Fibroblast of mammary gland (primary cell): Measurements from ENCODE around the gene ANXA8L1.
"Not testable (repeated sequence)": the region's sequence is repeated elsewhere in the genome, so short reads cannot be mapped to it uniquely, and the experiment has no call there.

ENCODE experiments used
- DNase-seq: peaks from one replicate; pipeline ENCODE4 v3.0.0-alpha.2; 2010; ENCODE audit warnings: low read depth
- H3K4me3 ChIP-seq: 2 replicates; pipeline ENCODE4 v1.5.1; 2011; ENCODE audit warnings: low read depth, mild to moderate bottlenecking, low read length, moderate library complexity; ENCODE audit not compliant: control insufficient read depth

The ANXA8L1 gene

DNA sequence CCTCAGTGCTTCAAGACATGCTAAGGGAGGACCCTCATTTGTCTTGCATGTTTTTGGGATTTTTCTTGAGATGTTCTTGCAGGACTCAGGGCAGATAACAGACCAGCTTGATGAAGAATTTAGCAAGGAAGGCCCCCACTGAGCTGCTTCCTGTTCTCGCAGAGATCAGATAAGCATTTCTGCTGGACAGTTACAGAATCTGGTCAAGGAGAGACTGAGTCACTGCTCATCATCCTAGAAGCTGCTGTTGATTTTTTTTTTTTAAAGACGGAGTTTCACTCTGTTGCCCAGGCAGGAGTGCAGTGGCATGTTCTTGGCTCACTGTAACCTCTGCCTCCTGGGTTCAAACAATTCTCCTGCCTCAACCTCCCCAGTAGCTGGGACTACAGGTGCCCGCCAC is 1.2 kb upstream of the ANXA8L1 start:
- DNase-seq, H3K4me3 ChIP-seq: not testable (repeated sequence)

DNA sequence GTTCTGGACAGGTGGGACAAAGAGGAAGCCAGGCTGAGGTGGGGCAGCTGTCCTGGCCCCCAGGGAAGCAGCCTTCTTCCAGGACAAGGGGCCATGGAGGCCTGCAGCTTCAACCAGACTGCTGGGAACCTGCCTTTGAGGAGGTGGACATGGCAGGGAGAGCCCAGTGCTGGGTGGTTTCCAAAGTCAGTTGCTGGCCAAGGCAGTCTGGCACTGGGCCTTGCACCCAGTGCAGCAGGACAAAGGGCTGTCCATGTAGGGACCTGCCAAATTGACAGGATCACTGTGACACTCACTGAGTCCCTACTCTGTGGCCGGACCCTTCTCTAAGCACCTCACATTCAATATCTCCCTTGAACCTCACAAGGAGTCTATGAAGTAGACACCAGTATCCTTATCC is 1.4 kb downstream of the ANXA8L1 start:
- H3K4me3 ChIP-seq, DNase-seq: not testable (repeated sequence)

DNA sequence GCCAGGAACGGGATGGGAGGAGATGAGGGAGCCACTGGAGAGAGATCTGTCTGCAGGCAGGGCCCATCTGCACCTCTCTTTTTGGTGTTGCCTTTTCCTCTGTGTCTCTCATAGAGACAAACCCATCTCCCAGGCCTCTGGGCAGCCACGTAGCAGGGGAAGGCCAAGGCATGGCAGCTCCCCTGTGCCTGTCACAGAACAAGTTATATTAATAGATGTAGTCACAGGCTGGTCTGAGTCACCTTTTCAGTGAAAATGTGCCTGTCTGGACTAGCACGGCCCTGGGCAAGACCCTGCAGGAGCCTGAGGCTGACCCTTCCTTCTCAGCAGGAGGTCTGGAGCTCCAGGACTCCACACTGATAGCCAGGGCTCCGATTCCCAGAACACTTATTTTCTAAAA is 2.1 kb downstream of the ANXA8L1 start:
- not testable (repeated sequence) for DNase-seq, H3K4me3 ChIP-seq

DNA sequence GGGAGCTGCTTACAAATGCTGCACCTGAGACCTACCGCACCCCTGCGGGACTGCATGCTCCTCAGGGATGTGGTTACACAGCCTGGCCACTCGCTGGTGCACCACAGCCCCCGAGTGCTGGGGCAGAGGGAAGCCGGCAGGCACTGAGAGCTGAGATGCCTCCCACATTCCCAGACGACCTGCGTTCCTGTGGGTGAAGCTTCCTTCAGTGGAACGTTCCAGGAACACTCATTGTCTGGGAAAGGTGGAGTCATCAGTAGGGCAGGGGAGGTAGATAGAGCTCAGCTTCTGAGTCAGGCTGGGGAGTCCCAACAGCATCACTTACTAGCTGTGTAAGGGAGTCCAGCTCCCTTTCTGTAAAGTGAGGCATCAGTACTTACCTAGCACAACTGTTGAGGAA is 2.5 kb downstream of the ANXA8L1 start:
- DNase-seq, H3K4me3 ChIP-seq: not testable (repeated sequence)

DNA sequence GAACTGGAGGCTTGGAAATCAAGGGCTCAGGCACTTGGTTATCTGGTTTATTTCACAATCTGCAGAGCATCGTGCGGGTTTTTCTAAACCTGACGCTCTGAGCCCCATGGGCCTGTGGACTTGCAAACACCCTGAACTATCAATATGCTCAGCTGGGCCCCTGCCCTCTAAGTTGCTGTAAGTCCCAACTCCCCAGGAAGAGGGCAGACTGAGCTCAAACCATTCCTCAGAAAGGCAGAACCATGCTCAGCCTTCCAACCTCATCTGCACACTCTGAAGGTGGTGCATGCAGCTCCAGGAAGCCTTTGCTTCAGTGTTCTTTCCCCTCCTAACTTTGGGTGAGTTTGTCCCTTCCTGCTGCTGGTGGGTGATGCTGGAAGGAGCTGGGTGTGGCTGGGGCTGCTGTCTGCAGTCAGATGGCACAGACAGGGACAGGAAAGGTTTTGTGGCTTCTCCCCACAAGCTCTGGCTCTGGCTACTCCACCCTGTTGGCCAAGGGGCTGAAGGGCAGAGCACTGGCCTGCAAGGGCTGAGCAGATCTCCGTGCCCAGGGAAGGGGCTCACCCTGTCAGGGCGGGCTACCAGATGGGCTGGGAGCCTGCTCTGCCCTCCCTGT is 3.8 kb downstream of the ANXA8L1 start:
- DNase-seq = not testable (repeated sequence)

DNA sequence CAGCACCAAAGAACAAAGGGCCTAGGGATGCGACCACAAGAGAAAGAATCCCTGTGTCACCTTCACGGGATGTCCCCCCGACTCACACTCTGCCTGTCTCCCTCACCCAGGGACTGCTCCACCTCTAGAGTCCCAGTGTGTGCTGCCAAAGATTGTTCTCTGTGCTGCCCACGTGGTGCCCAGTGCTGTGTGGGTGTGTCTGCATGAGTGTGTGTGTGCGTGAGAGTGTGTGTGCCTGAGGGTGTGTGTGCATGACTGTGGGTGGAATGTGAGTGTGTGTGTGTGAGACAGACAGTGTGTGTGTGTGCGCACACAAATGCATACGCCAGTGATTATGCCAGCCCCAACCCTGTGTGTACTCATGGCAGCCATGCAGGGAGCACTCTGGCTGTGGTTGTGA is 10.3 kb downstream of the ANXA8L1 start:
- not testable (repeated sequence) for DNase-seq, H3K4me3 ChIP-seq

More for the DNA sequence above, 3.8 kb downstream of the ANXA8L1 start:
- not testable (repeated sequence) for H3K4me3 ChIP-seq

DNA sequence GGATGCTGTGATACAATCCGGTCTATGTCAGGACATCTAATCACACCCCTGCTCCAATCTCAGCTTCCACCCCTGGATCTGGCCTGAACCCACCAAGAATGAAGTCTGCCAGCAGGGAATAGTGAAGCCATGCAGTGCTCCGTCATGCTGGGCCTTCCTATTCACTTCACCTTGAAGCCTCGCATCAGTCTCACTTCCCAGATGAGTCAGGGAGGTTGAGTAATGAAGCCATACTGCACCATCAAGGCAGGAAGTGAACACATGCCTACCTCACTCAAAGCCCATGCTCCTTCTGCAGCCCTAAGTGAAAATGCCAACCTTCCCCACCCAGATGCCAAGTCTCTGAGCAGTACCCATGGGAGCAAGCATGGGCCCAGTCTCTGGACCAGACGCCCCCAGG is 11.1 kb downstream of the ANXA8L1 start:
- H3K4me3 ChIP-seq, DNase-seq: not testable (repeated sequence)

DNA sequence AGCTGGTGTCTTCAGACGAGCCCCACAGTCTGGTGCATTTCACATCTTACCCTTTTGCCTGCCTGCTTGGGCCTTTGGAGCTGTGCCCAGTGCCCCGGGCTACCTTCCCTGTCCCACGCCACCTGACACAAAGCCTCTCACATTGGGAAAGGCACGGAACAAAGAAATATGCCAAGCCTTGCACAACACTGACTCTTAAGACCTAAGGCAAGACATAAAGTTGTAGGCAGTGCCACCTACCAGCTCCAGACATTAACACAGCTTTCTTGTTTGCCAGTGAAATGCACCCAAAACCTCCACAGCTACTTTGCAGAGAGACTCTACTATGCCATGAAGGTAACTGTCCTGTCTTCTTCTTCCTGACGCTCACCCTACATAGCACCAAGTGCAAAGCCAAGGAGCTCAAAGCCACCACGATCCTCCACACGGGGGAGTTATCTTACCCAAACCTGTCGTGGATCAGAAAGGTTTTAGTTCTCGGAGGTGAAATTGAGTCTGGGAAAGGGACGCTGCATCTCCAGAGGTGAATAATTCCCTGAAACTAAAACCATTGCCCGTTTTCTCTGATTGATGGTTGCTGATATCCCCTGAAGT is 11.8 kb downstream of the ANXA8L1 start:
- H3K4me3 ChIP-seq = not testable (repeated sequence)

DNA sequence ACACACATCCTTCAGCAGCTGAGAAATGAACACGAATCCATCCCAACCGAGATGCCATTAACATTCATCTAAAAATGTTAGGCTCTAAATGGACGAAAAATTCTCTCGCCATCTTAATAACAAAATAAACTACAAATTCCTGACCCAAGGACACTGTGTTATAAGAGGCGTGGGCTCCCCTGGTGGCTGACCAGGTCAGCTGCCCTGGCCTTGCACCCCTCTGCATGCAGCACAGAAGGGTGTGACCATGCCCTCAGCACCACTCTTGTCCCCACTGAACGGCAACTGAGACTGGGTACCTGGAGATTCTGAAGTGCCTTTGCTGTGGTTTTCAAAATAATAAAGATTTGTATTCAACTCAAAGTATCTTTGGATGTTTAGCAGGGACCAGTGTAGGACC is 15.8 kb downstream of the ANXA8L1 start:
- not testable (repeated sequence) for DNase-seq, H3K4me3 ChIP-seq

More for the DNA sequence above, 11.8 kb downstream of the ANXA8L1 start:
- not testable (repeated sequence) for DNase-seq

DNA sequence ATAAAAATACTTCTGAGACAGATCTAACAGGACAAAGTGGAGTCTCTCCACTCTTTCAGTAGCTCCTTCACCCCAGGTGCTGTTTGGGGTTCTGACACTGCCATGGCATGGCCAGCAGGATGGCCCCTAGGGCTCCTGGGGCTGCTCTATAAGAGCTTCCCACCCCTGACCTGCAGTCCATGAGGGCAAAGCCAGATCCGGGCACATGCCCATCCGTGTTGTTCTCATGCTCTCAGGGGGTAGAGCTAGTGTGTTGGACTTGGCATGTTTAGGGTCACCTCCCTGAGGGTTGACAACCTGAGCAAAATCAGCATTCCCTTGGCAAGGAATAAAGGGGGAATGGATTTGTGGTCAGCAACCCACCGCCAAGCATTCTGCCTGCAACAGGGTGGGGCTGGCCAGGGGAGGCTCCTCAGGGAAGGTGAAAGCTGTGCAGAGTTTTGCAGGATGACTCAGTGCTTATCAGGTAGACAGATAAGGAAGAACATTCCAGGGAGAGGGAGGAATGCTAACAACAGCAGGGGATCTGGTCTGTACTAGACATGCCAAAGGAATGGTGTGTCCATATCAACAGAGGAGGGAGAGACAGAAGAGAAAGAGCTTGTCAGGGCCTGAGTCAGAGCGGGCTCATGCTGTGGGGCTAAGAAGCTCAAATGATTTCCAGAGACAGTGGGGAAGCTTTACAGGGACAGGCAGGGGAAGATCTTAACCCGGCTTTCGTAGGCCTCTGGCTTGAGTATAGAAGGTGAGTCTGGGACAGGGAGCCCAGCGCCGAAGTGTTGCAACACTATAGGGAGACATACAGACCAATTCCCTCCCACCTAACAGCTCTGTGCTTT is 21.1 kb downstream of the ANXA8L1 start:
- not testable (repeated sequence) for H3K4me3 ChIP-seq
- peak; percentile 12 for DNase-seq

DNA sequence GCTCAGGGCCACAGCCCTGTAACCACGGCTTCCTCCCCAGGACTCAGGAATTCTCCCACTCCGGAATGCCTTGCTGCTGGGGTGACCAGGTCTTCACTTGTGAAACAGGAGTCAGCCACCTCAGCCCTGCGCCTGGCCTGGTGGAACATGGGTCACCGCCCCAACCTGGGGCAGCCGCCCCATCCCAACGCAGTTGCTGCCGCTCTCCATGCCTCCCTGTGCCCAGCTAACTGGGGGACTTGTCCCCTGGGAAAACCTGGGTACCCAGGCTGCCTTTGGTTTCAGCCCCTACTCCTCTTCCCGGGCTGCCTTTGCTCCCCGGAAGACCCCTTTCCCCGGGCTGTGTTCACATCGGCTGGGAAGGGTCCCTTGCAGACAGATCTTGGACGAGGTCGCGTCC is 22.2 kb downstream of the ANXA8L1 start:
- DNase-seq, H3K4me3 ChIP-seq: not testable (repeated sequence)

DNA sequence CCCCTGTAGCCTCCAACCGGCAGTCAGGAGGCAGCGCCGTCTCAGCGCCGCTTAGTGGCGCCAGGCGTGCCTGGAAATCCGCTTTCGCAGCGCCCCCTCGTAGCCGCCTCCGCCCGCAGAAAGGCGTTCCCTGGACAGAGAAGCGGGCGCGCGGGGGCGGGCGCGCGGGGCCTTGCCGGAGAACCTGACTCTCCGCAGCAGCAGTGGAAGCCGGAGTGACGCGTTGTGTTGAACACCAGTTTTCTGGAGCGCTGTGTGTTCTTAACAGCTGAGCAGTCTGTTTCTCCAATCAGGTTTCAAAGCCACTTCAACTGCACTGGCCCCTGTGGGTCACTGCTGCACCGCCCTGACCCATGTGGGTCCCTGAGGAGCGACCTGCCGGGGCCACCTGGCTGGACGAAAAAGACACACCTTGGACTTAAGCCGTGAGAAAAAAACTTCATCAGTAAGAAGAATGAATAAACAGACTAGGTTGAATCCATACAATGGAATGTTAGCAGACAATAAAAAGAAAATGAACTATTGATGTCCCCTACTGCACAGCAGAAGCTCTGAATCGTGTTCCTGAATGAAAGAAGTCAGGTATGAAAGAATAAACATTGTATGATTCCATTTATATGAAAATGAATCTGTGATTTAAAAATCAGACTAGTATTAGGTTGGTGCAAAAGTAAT is 22.8 kb downstream of the ANXA8L1 start:
- H3K4me3 ChIP-seq = not testable (repeated sequence)

DNA sequence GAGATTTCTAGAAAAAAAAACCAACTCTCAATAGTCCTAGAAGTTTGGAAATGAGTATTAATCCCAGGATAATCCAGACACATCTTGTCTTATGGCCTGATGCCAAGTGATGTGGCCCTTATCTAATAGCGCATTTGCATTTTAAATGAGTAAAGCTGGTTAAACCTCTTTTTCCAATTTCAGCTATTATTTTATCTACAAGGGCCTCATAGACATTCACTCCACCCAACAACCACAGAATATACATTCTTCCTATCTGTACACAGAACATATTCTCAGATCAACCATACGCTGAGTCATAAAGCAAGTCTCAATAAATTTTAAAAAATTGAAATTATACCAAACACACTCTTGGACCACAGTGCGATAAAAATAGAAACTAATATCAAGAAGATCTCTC is 34.0 kb downstream of the ANXA8L1 start:
- not testable (repeated sequence) for H3K4me3 ChIP-seq, DNase-seq

More for the DNA sequence above, 22.8 kb downstream of the ANXA8L1 start:
- not testable (repeated sequence) for DNase-seq

DNA sequence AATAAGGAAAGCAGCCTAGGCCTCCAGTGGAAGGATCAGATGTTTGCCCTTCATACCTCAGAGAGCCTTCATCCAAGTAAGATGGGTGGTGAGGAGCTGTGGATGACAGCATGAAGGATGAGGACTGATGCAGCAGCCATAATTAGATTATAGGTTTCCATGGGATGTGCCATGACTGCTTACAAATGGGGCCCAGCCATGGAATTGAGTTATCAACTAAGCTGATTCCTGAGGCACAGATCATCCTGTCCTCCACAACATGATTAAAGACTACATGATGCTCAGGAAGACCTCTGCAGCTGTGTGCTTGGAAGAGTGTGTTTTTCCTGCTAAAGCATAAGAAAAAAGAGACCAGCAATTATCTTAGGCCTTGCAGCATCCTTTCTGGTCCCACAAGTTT is 35.5 kb downstream of the ANXA8L1 start:
- DNase-seq, H3K4me3 ChIP-seq: not testable (repeated sequence)

DNA sequence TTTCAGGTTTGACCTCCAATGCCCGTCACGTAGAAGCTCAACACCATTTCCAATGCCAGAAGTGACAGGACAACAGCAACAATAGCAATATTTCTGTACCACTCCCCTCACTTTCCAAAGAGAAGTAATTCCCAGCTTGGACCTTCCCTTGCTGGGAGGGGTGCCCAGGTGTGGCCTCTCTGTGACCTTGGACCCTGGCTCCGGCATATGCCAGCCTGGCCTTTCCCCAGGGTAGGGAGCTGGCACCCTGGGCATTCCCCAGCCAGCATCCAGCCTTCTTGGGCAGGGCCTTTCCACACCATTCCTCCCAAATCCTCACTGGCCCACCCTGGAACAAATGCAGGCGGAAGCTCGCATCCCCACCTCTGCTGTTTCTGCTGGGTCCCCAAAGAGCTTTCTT is 37.1 kb downstream of the ANXA8L1 start:
- not testable (repeated sequence) for H3K4me3 ChIP-seq, DNase-seq

DNA sequence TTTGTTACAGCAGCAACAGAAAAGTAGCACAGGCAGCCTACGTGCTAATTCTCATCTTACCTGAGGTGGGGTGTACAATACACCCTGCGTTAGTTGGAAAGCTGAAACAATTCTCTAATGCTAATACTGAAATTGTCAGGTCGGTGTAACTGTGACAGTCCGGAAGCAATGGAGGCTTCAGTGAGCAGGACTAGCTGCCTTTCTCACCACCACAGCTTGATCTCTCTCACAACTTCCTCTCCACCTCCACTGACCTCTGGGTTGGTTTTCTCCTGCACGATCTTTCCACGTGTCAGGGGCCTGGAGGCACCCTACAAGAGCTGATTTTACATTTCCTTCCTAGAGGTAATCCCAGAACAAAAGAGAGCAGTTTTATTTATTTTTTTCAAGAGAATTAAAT is 39.7 kb downstream of the ANXA8L1 start:
- not testable (repeated sequence) for DNase-seq, H3K4me3 ChIP-seq

DNA sequence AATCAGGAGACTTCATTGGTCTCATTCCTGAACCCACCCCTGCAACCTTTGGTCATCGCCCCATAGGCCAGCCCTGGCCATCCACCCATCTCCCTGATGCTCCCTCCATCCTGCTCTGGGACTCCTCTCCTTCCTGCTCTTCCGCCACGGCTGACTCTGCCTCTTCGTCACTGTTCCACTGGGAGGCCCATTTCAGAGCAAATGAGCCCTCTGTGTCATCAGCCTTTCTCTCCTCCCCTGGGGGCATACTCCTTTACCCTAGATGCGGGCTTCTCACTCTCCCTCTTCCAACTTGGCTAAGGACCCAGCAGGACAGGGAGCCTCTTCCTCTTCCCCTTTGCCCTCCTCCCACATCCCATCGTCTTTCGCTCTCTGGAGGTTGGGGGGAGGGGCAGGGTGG is 42.7 kb downstream of the ANXA8L1 start:
- DNase-seq, H3K4me3 ChIP-seq: not testable (repeated sequence)

DNA sequence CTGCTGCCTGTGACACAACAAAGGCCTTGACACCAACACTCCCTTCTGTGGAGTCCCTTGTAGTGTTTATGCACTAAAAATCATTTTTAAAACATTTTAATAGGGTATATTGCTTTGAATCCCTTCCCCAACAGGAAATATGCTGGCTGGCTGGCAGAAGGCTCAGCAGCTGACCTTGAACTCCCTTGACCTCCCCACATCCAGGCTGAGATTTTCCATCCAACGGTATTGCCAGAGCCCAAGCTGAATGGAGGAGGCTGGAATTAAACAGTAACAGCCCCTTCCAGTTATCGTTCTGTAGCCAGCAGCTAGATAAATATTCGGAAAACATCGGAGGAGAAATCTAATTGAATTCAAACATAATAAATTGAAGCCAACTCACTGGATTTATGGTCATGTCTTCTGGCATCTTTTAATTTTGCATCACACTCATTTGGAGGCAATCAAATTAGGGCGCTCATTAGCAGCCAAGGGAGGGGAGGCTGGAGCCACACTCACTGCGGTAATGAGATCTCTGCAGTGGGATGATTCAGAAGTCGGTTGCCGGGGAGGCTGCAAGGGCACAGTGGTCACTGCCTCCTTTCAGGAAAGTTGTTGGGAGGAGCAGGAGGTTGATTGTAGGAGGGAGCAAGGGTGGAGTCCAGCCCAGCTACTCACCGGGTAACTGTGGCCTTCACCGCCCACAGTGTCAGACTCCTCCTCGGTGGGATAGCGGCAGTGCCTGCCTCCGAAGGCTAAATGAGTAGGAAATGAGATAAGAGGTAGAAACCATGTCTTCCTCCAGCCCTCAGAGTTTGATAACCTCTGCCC is 44.2 kb downstream of the ANXA8L1 start:
- not testable (repeated sequence) for DNase-seq, H3K4me3 ChIP-seq
